Measurements from ENCODE around the gene SLC39A1. TPM values are rescaled to one million over a fixed set of nuclear protein-coding genes. Genes with fewer than 3 reads are reported as not detected.

Gene SLC39A1
- total RNA-seq, 6 experiments from 2014 or later, result 88.8 to 95.7 (median 93.0) TPM

- TF ChIP-seq CTCF (IDR thresholded peaks at IDR 0.05), result no peak
- Mint-ChIP-seq H3K4me3 (peak overlapping the region; percentile 89), H3K4me1 (ENCODE audit: low read depth) (peaks cover 78% of the 10 kb centered on the region), H3K27me3 (ENCODE audit: insufficient read depth) (0 out of 2 replicates have a peak, but pooled peaks cover 4% of the 10 kb centered on the region), H3K36me3 (ENCODE audit: low read depth) (peaks cover 5% of the 10 kb centered on the region; the same call in 1 of the 2 replicates), H3K9me3 (no peaks in the 10 kb centered on the region), H3K27ac (peak overlapping the region; percentile 87)
- DNase-seq, result no peak
Measured at GRCh38 chr1:153963850-153964331, 554 bp upstream of the SLC39A1 start.

- Mint-ChIP-seq H3K27me3 (ENCODE audit: insufficient read depth) (peaks cover 6% of the 10 kb centered on the region; the same call in 1 of the 2 replicates), H3K9me3 (no peaks in the 10 kb centered on the region), H3K36me3 (ENCODE audit: low read depth) (peaks cover 5% of the 10 kb centered on the region; the same call in 1 of the 2 replicates), H3K4me1 (ENCODE audit: low read depth) (peaks cover 70% of the 10 kb centered on the region), H3K4me3 (peak overlapping the region; percentile 89), H3K27ac (peak overlapping the region; percentile 87)
- DNase-seq, result peak; percentile 50
- TF ChIP-seq CTCF (IDR thresholded peaks at IDR 0.05), result no peak
Measured at GRCh38 chr1:153962088-153963029, 978 bp downstream of the SLC39A1 start.

GRCh38 chr1:153961421-153961820, 1.9 kb downstream of the SLC39A1 start:
- peak overlapping the region; percentile 37; the same call in 1 of the 2 replicates for H3K27ac Mint-ChIP-seq
- no peaks in the 10 kb centered on the region for H3K9me3 Mint-ChIP-seq
- peaks cover 73% of the 10 kb centered on the region for H3K4me1 Mint-ChIP-seq (ENCODE audit: low read depth)
- TF ChIP-seq CTCF (IDR thresholded peaks at IDR 0.05), result no peak
- H3K4me3 Mint-ChIP-seq, result peak overlapping the region; percentile 89
- H3K36me3 Mint-ChIP-seq (ENCODE audit: low read depth), result peaks cover 5% of the 10 kb centered on the region; the same call in 1 of the 2 replicates
- DNase-seq, result no peak
- peaks cover 6% of the 10 kb centered on the region; the same call in 1 of the 2 replicates for H3K27me3 Mint-ChIP-seq (ENCODE audit: insufficient read depth)

GRCh38 chr1:153960206-153960605, 3.1 kb downstream of the SLC39A1 start:
- Mint-ChIP-seq H3K4me1 (ENCODE audit: low read depth) (peaks cover 71% of the 10 kb centered on the region), H3K27ac (no peak overlapping the region), H3K4me3 (no peak overlapping the region), H3K9me3 (no peaks in the 10 kb centered on the region), H3K36me3 (ENCODE audit: low read depth) (peaks cover 5% of the 10 kb centered on the region; the same call in 1 of the 2 replicates), H3K27me3 (ENCODE audit: insufficient read depth) (peaks cover 6% of the 10 kb centered on the region; the same call in 1 of the 2 replicates)
- no peak for TF ChIP-seq CTCF (IDR thresholded peaks at IDR 0.05)
- no peak for DNase-seq

- H3K27ac Mint-ChIP-seq, result peak overlapping the region; percentile 32; the same call in 1 of the 2 replicates
- peaks cover 68% of the 10 kb centered on the region for H3K4me1 Mint-ChIP-seq (ENCODE audit: low read depth)
- H3K27me3 Mint-ChIP-seq (ENCODE audit: insufficient read depth), result peaks cover 6% of the 10 kb centered on the region; the same call in 1 of the 2 replicates
- no peak for TF ChIP-seq CTCF (IDR thresholded peaks at IDR 0.05)
- no peaks in the 10 kb centered on the region for H3K9me3 Mint-ChIP-seq
- no peak overlapping the region for H3K4me3 Mint-ChIP-seq
- peaks cover 5% of the 10 kb centered on the region; the same call in 1 of the 2 replicates for H3K36me3 Mint-ChIP-seq (ENCODE audit: low read depth)
- DNase-seq, result no peak
Measured at GRCh38 chr1:153959454-153959853, 3.9 kb downstream of the SLC39A1 start.

Measured in HFFc6 (cell line).